ENCODE measurements around the gene LRG1. TPM values are rescaled to one million over a fixed set of nuclear protein-coding genes. Genes with fewer than 3 reads are reported as not detected.

LRG1 gene
- total RNA-seq, 2 experiments from 2014 or later: 0.88 to 0.92 TPM

Other genes with a start within 250 kb of the LRG1 start
- 1 to 10 TPM; 2.4 to 2.6 TPM for gene TMIGD2, start 237.6 kb downstream of the LRG1 start, total RNA-seq
- gene FSD1, start 235.4 kb downstream of the LRG1 start, total RNA-seq: 1 to 10 TPM; 7.8 to 8.1 TPM
- 1 to 10 TPM; 9.1 to 9.4 TPM for gene STAP2, start 201.2 kb downstream of the LRG1 start, total RNA-seq
- gene MPND, start 196.5 kb downstream of the LRG1 start, total RNA-seq: 10 to 100 TPM; 19.6 to 22.6 TPM
- 10 to 100 TPM; 38.1 to 42.0 TPM for gene SH3GL1, start 139.5 kb downstream of the LRG1 start, total RNA-seq
- gene CHAF1A, start 137.4 kb downstream of the LRG1 start, total RNA-seq: 10 to 100 TPM; 61.6 to 63.5 TPM
- 10 to 100 TPM; 36.2 to 37.1 TPM for gene UBXN6, start 82.2 kb downstream of the LRG1 start, total RNA-seq
- gene HDGFL2, start 67.7 kb downstream of the LRG1 start, total RNA-seq: 10 to 100 TPM; 46.0 to 47.7 TPM
- gene PLIN4, start 21.6 kb downstream of the LRG1 start, total RNA-seq: under 1 TPM in 1 of 2 experiments, not detected in 1; 0.02 TPM
- gene PLIN5, start 4.8 kb downstream of the LRG1 start, total RNA-seq: under 1 TPM; 0.17 to 0.31 TPM
- gene SEMA6B, start 19.6 kb upstream of the LRG1 start, total RNA-seq: under 1 TPM in 1 of 2 experiments, not detected in 1; 0.19 TPM
- gene TNFAIP8L1, start 99.5 kb upstream of the LRG1 start, total RNA-seq: 10 to 100 TPM; 17.2 to 17.4 TPM
- 10 to 100 TPM; 72.9 to 74.7 TPM for gene MYDGF, start 130.3 kb upstream of the LRG1 start, total RNA-seq
- 10 to 100 TPM; 54.8 to 57.5 TPM for gene DPP9, start 183.8 kb upstream of the LRG1 start, total RNA-seq

All from activated CD4-positive, alpha-beta memory T cell treated with anti-CD3 and anti-CD28 coated beads for 36 hours (primary cell).